ENCODE results near the gene KNSTRN. TPM values are rescaled to one million over a fixed set of nuclear protein-coding genes. Genes with fewer than 3 reads are reported as not detected.

The KNSTRN gene
- total and polyA plus RNA-seq, 9 donors, result 5.8 to 10.7 (median 6.6) TPM

DNA sequence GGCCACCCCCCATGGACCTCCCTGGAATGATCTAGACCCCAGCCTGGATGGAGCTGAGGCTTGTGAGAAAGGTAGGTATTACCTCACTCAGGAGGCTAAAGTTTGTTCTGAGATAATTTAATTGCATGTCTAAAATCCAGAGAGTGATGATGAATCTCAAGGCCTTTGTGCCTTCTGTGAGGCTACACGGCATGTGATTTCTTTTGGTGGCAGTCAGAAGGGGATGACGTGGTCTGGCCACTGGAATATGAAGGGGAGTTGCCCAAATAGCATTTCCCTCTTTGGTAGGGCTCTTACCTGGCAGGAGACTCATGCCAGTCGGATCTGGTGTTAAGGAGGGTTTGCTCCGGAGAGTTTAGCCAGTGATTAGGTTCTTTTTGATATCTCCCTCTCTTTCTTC lies 60.7 kb downstream of the KNSTRN start:
- peaks cover 19% of the 10 kb centered on the region for H3K4me1 ChIP-seq (ENCODE audit: insufficient read depth)
- no peaks in the 10 kb centered on the region for H3K27me3 ChIP-seq
- H3K27ac ChIP-seq, result no peak overlapping the region
- intact Hi-C loops (cut with DNase I), result loop anchor here in 2 of 4 donors (5.0 to 10.0 kb wide), 2 partner anchors 64 to 122 kb away; partner anchors contain the start of genes CCDC32 (in 1 of the 2) and RPUSD2 (in 1 of the 2)
- H3K4me3 ChIP-seq, result no peak overlapping the region
- no peaks in the 10 kb centered on the region for H3K36me3 ChIP-seq
- no peak for DNase-seq
- TF ChIP-seq, protein P1, sequence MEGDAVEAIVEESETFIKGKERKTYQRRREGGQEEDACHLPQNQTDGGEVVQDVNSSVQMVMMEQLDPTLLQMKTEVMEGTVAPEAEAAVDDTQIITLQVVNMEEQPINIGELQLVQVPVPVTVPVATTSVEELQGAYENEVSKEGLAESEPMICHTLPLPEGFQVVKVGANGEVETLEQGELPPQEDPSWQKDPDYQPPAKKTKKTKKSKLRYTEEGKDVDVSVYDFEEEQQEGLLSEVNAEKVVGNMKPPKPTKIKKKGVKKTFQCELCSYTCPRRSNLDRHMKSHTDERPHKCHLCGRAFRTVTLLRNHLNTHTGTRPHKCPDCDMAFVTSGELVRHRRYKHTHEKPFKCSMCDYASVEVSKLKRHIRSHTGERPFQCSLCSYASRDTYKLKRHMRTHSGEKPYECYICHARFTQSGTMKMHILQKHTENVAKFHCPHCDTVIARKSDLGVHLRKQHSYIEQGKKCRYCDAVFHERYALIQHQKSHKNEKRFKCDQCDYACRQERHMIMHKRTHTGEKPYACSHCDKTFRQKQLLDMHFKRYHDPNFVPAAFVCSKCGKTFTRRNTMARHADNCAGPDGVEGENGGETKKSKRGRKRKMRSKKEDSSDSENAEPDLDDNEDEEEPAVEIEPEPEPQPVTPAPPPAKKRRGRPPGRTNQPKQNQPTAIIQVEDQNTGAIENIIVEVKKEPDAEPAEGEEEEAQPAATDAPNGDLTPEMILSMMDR (IDR thresholded peaks at IDR 0.05), result no peak
- no peak for TF ChIP-seq EP300 (IDR thresholded peaks at IDR 0.05)
- TF ChIP-seq POLR2A (IDR thresholded peaks at IDR 0.05), result no peak
- H3K9me3 ChIP-seq, result no peaks in the 10 kb centered on the region
- WGBS, 3 donors, result 72 to 87% (median 82%) methylated on average over 4 of the region's 4 CpGs

DNA sequence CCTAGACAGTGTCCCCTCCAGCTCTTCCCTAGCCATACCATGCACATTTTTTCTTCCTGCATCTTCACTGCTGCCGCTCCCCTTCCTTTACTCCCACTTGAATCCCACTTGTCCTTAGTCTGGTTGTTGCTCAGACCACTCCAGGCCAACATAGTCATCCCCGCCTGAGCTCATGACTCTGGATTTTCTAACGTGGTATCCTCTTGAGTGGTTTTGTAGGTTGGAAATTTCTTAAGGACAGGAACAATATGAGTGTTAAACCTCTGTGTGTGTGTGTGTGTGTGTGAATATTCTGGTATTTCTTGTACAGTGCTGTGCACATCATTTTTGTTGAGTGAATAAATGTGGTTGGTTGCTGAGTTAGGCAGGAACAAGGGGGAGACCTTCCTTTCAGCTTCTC lies 61.3 kb downstream of the KNSTRN start:
- H3K27me3 ChIP-seq, result no peaks in the 10 kb centered on the region
- no peaks in the 10 kb centered on the region for H3K9me3 ChIP-seq
- no peak for TF ChIP-seq POLR2A (IDR thresholded peaks at IDR 0.05)
- TF ChIP-seq, protein P1 (IDR thresholded peaks at IDR 0.05), result no peak
- TF ChIP-seq EP300 (IDR thresholded peaks at IDR 0.05), result no peak
- intact Hi-C loops (cut with DNase I), result loop anchor here in 2 of 4 donors (5.0 to 10.0 kb wide), 2 partner anchors 63 to 121 kb away; partner anchors contain the start of genes CCDC32 (in 1 of the 2) and RPUSD2 (in 1 of the 2)
- H3K27ac ChIP-seq, result no peak overlapping the region
- H3K36me3 ChIP-seq, result no peaks in the 10 kb centered on the region
- H3K4me1 ChIP-seq (ENCODE audit: insufficient read depth), result peaks cover 16% of the 10 kb centered on the region
- WGBS, 3 donors, result 76 to 80% (median 79%) methylated on average over 3 of the region's 3 CpGs
- no peak overlapping the region for H3K4me3 ChIP-seq
- no peak for DNase-seq

Other genes with a start within 250 kb of the KNSTRN start
- gene BUB1B, start 221.7 kb upstream of the KNSTRN start, total RNA-seq, result 1 to 10 TPM in 3 of 7 donors, under 1 TPM in 3, not detected in 1; 0.43 to 2.4 (median 1.1) TPM
- gene BUB1B, start 221.7 kb upstream of the KNSTRN start, polyA plus RNA-seq, result 1 to 10 TPM; 1.0 to 1.4 TPM
- gene PAK6, start 143.7 kb upstream of the KNSTRN start, total RNA-seq, result 1 to 10 TPM in 6 of 7 donors, under 1 TPM in 1; 0.36 to 6.7 (median 1.6) TPM
- under 1 TPM; 0.47 to 0.52 TPM for gene PAK6, start 143.7 kb upstream of the KNSTRN start, polyA plus RNA-seq
- gene ANKRD63, start 99.7 kb upstream of the KNSTRN start, total RNA-seq, result under 1 TPM in 1 of 7 donors, not detected in 6; 0.27 TPM
- not detected for gene ANKRD63, start 99.7 kb upstream of the KNSTRN start, polyA plus RNA-seq
- gene PLCB2, start 74.8 kb upstream of the KNSTRN start, total RNA-seq, result 10 to 100 TPM in 1 of 7 donors, 1 to 10 TPM in 6; 1.9 to 13.9 (median 6.0) TPM
- 1 to 10 TPM; 3.2 to 8.6 TPM for gene PLCB2, start 74.8 kb upstream of the KNSTRN start, polyA plus RNA-seq
- gene INAFM2, start 59.0 kb upstream of the KNSTRN start, total RNA-seq, result 10 to 100 TPM in 6 of 7 donors, 1 to 10 TPM in 1; 8.1 to 50.6 (median 30.6) TPM
- 10 to 100 TPM in 1 of 2 donors, 1 to 10 TPM in 1; 7.4 to 31.2 TPM for gene INAFM2, start 59.0 kb upstream of the KNSTRN start, polyA plus RNA-seq
- 10 to 100 TPM in 4 of 7 donors, 1 to 10 TPM in 3; 1.8 to 22.2 (median 12.7) TPM for gene CCDC9B, start 41.8 kb upstream of the KNSTRN start, total RNA-seq
- 1 to 10 TPM; 2.9 to 4.3 TPM for gene CCDC9B, start 41.8 kb upstream of the KNSTRN start, polyA plus RNA-seq
- gene PHGR1, start 31.7 kb upstream of the KNSTRN start, total RNA-seq, result 1 to 10 TPM in 1 of 7 donors, not detected in 6; 4.5 TPM
- gene PHGR1, start 31.7 kb upstream of the KNSTRN start, polyA plus RNA-seq, result under 1 TPM in 1 of 2 donors, not detected in 1; 0.96 TPM
- gene DISP2, start 24.5 kb upstream of the KNSTRN start, total RNA-seq, result 10 to 100 TPM in 1 of 7 donors, 1 to 10 TPM in 3, under 1 TPM in 1, not detected in 2; 0.48 to 12.9 (median 1.5) TPM
- 1 to 10 TPM; 2.3 to 8.2 TPM for gene DISP2, start 24.5 kb upstream of the KNSTRN start, polyA plus RNA-seq
- gene IVD, start 23.1 kb downstream of the KNSTRN start, total RNA-seq, result 100 to 1,000 TPM in 1 of 7 donors, 10 to 100 TPM in 6; 51.5 to 105 (median 91.7) TPM
- 10 to 100 TPM; 53.2 to 98.4 TPM for gene IVD, start 23.1 kb downstream of the KNSTRN start, polyA plus RNA-seq
- 10 to 100 TPM; 16.0 to 67.3 (median 45.7) TPM for gene BAHD1, start 58.2 kb downstream of the KNSTRN start, total RNA-seq
- gene BAHD1, start 58.2 kb downstream of the KNSTRN start, polyA plus RNA-seq, result 10 to 100 TPM; 14.8 to 21.2 TPM
- 10 to 100 TPM in 6 of 7 donors, 1 to 10 TPM in 1; 8.2 to 28.3 (median 23.8) TPM for gene CHST14, start 88.3 kb downstream of the KNSTRN start, total RNA-seq
- gene CHST14, start 88.3 kb downstream of the KNSTRN start, polyA plus RNA-seq, result 10 to 100 TPM; 19.9 to 25.8 TPM
- gene CCDC32, start 182.3 kb downstream of the KNSTRN start, total RNA-seq, result 10 to 100 TPM; 21.0 to 57.6 (median 31.0) TPM
- 10 to 100 TPM; 26.9 to 32.0 TPM for gene CCDC32, start 182.3 kb downstream of the KNSTRN start, polyA plus RNA-seq
- gene RPUSD2, start 186.6 kb downstream of the KNSTRN start, total RNA-seq, result 10 to 100 TPM in 4 of 7 donors, 1 to 10 TPM in 3; 2.9 to 13.0 (median 11.1) TPM
- gene RPUSD2, start 186.6 kb downstream of the KNSTRN start, polyA plus RNA-seq, result 1 to 10 TPM; 5.4 to 9.7 TPM
- gene KNL1, start 211.5 kb downstream of the KNSTRN start, total RNA-seq, result 1 to 10 TPM in 2 of 7 donors, under 1 TPM in 5; 0.13 to 1.4 (median 0.48) TPM
- gene KNL1, start 211.5 kb downstream of the KNSTRN start, polyA plus RNA-seq, result under 1 TPM; 0.15 to 0.77 TPM

All from ovary (tissue), 9 donors.